Sigmoid colon (tissue), 7 donors: ENCODE measurements around the gene SULT1C4. TPM values are rescaled to one million over a fixed set of nuclear protein-coding genes. Genes with fewer than 3 reads are reported as not detected.

Experiments used
- DNase-seq: peaks from one replicate; pipeline ENCODE4 v3.0.0-alpha.2; 2019
- H3K27ac ChIP-seq, 4 donors: fragments of 200-600 bp; sonication (generic); one replicate each; pipeline ENCODE4 v1.5.1; 2016 to 2019; ENCODE audit warnings: mild to moderate bottlenecking in 1 of 4
- H3K27me3 ChIP-seq, 3 donors: fragments of 200-600 bp; sonication (generic); one replicate each; pipeline ENCODE4 v1.5.1; 2019; ENCODE audit warnings: mild to moderate bottlenecking in 1 of 3
- H3K36me3 ChIP-seq, 4 donors: fragments of 200-600 bp; sonication (generic); one replicate each; pipeline ENCODE4 v1.5.1; 2016 to 2019
- H3K4me1 ChIP-seq, 4 donors: fragments of 200-600 bp; sonication (generic); one replicate each; pipeline ENCODE4 v1.5.1; 2017 to 2019
- H3K4me3 ChIP-seq, 4 donors: fragments of 200-600 bp; sonication (generic); one replicate each; pipeline ENCODE4 v1.5.1; 2017 to 2019; ENCODE audit warnings: mild to moderate bottlenecking in 2 of 4, moderate library complexity in 1 of 4
- H3K9me3 ChIP-seq, 4 donors: fragments of 200-600 bp in 3 of 4; sonication (generic) in 3 of 4; one replicate each; pipeline versions ENCODE4 v1.5.1 to v1.6.1; 2013 to 2019
- EP300 ChIP-seq, 4 donors: sonication (generic); formaldehyde crosslinking; IDR thresholded peaks; one replicate each; pipeline ENCODE4 v1.6.1; 2017; ENCODE audit warnings: antibody characterized with exemption in 4 of 4
- POLR2A ChIP-seq, 2 donors: fragments of 450-650 bp; IDR thresholded peaks; one replicate each; pipeline ENCODE4 v1.6.1; 2016; ENCODE audit warnings: antibody characterized with exemption in 2 of 2, mild to moderate bottlenecking in 2 of 2, moderate library complexity in 2 of 2
- POLR2AphosphoS5 ChIP-seq, 4 donors: sonication (generic); formaldehyde crosslinking; IDR thresholded peaks; one replicate each; pipeline ENCODE4 v1.6.1; 2017; ENCODE audit warnings: antibody characterized with exemption in 4 of 4
- WGBS, 2 donors: extraction: QIAGEN DNeasy Blood & Tissue Kit; methylation state at CpG; one replicate each; pipeline ENCODE4 v1.1.7; 2013; 5-methylcytosine and 5-hydroxymethylcytosine counted together
- intact Hi-C: fragments of 100-400 bp; cut with DNase I; formaldehyde crosslinking; loops from one replicate; pipeline ENCODE4 v1.15.1; 2023
- polyA plus RNA-seq, 3 donors: library from polyadenylated mRNA; stranded (reverse); fragments of 200-250 nt; gene quantifications; one replicate each; pipeline ENCODE4 v1.2.3, GENCODE V29; 2013
- total RNA-seq, 4 donors: library from RNA; depleted of rRNA; stranded (reverse); fragments of >200 nt; gene quantifications; one replicate each; pipeline ENCODE4 v1.1.0, GENCODE V29; 2016
- TF ChIP-seq, protein P1 (sequence below), 4 experiments: fragments of 450-650 bp in 3 of 4; fragments of 200-600 bp in 1 of 4; IDR thresholded peaks; one replicate each; pipeline ENCODE4 v1.5.1; 2016 to 2019; ENCODE audit warnings: antibody characterized with exemption in 4 of 4, mild to moderate bottlenecking in 3 of 4, moderate library complexity in 2 of 4
- donor health status: healthy with polysubstance abuse.
- donor health status: Bipolar disorder and iron deficiency.
- donor health status: healthy.

Gene SULT1C4
- total and polyA plus RNA-seq, 7 donors: 0.60 to 7.2 (median 3.1) TPM; not detected in 1

DNA sequence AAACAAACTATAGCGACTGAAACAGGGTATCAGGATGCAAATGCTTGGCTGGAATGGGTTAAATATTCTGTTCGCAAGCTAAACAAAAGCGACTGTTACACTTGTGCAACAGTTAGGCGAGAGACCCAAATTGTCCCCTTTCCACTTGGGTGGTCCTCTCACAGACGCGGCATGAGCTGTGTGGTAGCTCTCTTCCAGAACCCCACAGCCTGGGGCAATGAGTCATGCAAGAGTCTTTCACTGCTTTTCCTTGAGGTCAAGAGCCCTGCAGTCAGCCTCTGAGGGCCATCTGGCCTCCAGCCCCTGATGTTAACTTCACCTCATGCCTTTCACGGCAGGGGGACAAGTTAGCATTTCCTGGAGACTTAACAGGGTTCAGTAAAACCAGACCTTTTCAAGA lies 25.7 kb downstream of the SULT1C4 start:
- H3K27me3 ChIP-seq: no peaks in the 10 kb centered on the region
- H3K36me3 ChIP-seq: no peaks in the 10 kb centered on the region
- DNase-seq: no peak
- 61 to 81% methylated on average over 7 of the region's 7 CpGs for WGBS, 2 donors
- H3K9me3 ChIP-seq: peaks cover 5 to 18% (median 12%) of the 10 kb centered on the region in 4 donors
- no peak for TF ChIP-seq POLR2A (IDR thresholded peaks at IDR 0.05)
- no peaks in the 10 kb centered on the region for H3K4me1 ChIP-seq
- H3K27ac ChIP-seq: no peak overlapping the region
- no peak overlapping the region for H3K4me3 ChIP-seq
- intact Hi-C loops: no loop called here

DNA sequence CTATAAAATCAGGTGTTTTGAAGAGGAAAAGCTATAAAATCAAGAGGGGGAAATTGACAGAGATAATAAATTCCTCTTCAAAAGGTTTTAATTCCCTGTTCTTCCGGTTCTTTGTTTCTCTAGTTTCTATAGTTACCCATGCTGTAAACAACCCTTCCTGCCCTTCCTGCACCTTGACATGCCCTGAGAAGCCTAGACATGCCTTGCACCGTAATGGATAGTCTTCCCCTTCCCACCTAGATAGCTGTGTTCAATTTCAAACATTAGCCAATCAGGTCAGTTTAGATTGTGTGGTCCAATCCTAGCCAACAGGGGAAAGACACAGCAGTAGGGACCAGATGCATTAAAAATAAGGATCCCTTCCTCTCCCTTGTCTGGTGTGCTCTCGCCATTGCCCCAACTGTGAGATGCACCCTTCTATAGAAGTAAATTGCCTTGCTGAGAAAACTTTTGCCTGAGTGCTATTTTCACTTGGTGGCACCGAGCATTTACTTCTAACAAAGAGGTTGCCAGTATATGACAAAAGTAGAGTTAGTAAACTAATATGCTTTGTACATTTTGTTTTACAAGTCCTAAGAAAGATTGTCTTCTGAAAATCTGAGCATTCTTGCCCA lies 27.1 kb downstream of the SULT1C4 start:
- intact Hi-C loops: no loop called here
- WGBS, 2 donors: 63 to 81% methylated on average over 4 of the region's 4 CpGs

DNA sequence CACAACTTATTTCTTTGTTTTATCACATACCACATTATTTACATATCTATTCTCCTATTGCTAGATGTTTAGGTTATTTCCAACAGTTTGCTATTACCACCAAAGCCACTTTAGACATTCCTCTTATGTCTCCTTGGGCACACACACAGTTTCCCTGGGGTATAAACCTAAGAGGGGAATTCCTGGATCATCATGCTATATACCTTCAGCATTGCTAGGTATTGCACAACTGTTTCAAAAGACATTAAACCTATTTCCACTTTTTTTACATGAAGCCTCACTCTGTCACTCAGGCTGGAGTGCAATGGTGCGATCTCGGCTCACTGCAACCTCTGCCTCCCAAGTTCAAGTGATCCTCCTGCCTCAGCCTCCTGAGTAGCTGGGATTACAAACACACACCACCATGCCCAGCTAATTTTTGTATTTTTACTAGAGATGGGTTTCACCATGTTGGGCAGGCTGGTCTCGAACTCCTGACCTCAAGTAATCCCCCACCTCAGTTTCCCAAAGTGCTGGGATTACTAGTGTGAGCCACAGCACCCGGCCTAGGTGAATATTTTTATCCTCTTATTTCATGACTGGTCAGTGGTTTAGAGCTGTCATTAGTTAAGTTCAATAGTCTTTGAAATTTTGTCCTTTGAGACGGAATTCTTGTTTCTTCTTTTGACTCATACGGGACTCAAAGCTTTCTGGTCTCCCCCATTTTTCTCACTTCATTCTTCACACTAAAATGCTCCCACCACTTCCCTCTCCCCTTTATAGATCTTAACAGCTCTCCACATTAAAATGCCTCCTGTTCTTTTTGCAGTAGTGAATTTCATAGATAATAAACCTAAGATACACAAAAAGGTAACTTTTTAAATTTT lies 30.3 kb downstream of the SULT1C4 start:
- no peak for DNase-seq
- Histone ChIP-seq H3K9me3 (peaks cover 0 to 7% (median 3%) of the 10 kb centered on the region in 4 donors), H3K4me3 (no peak overlapping the region), H3K4me1 (no peaks in the 10 kb centered on the region), H3K36me3 (no peaks in the 10 kb centered on the region), H3K27me3 (no peaks in the 10 kb centered on the region), H3K27ac (no peak overlapping the region)
- intact Hi-C loops: no loop called here
- TF ChIP-seq POLR2A (IDR thresholded peaks at IDR 0.05) (no peak), POLR2AphosphoS5 (IDR thresholded peaks at IDR 0.05) (no peak), EP300 (IDR thresholded peaks at IDR 0.05) (no peak)
- TF ChIP-seq, protein P1, sequence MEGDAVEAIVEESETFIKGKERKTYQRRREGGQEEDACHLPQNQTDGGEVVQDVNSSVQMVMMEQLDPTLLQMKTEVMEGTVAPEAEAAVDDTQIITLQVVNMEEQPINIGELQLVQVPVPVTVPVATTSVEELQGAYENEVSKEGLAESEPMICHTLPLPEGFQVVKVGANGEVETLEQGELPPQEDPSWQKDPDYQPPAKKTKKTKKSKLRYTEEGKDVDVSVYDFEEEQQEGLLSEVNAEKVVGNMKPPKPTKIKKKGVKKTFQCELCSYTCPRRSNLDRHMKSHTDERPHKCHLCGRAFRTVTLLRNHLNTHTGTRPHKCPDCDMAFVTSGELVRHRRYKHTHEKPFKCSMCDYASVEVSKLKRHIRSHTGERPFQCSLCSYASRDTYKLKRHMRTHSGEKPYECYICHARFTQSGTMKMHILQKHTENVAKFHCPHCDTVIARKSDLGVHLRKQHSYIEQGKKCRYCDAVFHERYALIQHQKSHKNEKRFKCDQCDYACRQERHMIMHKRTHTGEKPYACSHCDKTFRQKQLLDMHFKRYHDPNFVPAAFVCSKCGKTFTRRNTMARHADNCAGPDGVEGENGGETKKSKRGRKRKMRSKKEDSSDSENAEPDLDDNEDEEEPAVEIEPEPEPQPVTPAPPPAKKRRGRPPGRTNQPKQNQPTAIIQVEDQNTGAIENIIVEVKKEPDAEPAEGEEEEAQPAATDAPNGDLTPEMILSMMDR (IDR thresholded peaks at IDR 0.05): no peak
- 88 to 90% methylated on average over 6 of the region's 6 CpGs for WGBS, 2 donors

More for the DNA sequence above, 27.1 kb downstream of the SULT1C4 start:
- no peak for DNase-seq
- Histone ChIP-seq H3K27me3 (no peaks in the 10 kb centered on the region), H3K36me3 (no peaks in the 10 kb centered on the region), H3K4me1 (no peaks in the 10 kb centered on the region), H3K27ac (no peak overlapping the region), H3K9me3 (peaks cover 0 to 8% (median 4%) of the 10 kb centered on the region in 4 donors), H3K4me3 (no peak overlapping the region)
- no peak for TF ChIP-seq EP300 (IDR thresholded peaks at IDR 0.05)
- TF ChIP-seq, protein P1 (IDR thresholded peaks at IDR 0.05): no peak
- no peak for TF ChIP-seq POLR2A (IDR thresholded peaks at IDR 0.05)
- no peak for TF ChIP-seq POLR2AphosphoS5 (IDR thresholded peaks at IDR 0.05)

DNA sequence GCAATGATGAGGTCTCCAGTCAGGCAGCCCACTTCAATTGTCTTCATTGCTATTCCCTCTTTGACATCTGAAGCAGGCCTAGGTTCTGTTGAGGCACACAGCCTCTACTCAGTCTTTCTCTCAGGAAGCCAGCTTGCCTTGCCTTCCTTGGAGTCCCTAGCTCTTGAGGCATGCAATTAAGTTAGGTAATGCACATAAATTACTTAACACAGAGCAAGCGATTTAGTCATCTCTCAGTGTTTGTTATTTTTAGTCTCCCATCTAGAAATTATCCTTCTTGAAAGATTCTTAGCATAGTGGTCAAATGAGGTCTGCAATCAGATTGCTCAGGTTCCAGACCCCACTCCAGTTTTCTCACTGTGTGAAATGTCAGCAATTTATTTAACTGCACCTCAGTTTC lies 32.0 kb downstream of the SULT1C4 start:
- intact Hi-C loops: no loop called here
- H3K9me3 ChIP-seq: peaks cover 0 to 7% (median 2%) of the 10 kb centered on the region in 4 donors
- no peaks in the 10 kb centered on the region for H3K27me3 ChIP-seq
- WGBS, 2 donors: 85% methylated on average over 1 of the region's 1 CpG
- H3K36me3 ChIP-seq: no peaks in the 10 kb centered on the region
- TF ChIP-seq, protein P1 (IDR thresholded peaks at IDR 0.05): no peak
- TF ChIP-seq POLR2A (IDR thresholded peaks at IDR 0.05): no peak
- no peak for TF ChIP-seq EP300 (IDR thresholded peaks at IDR 0.05)
- TF ChIP-seq POLR2AphosphoS5 (IDR thresholded peaks at IDR 0.05): no peak
- DNase-seq: no peak
- no peaks in the 10 kb centered on the region for H3K4me1 ChIP-seq
- H3K4me3 ChIP-seq: no peak overlapping the region
- H3K27ac ChIP-seq: no peak overlapping the region

DNA sequence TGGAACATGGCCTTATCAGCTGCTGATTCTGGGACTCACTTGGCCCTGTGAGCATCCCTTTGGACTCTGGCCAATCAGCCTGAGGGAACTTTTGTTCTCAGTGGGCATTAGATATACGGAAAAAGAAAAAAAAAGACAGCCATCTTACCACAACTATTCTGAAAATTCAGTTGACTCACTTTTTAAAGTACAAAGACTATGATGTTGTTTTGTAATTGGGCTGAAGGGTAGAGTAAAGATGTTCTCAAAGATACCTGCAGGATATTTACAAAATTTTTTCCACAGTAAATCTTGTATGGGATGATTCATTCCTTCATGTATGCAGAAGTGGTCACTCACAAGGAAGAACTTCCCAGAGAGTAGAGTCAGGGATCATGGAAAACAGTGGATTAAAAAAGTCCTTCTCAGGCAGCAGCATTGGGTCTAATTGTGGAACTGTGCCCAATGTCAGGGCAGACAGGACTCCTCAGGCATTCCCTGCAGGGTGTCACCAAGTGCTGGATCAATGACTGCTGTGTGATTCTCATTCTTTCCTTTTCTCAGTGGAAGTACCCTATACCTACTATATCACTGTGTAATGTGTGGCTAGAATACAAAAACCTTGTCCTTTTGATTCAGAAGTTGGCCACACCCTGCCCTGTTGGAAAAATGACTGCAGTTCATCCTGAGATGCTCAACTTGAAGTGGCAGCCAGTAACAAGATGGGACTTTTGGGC lies 35.4 kb downstream of the SULT1C4 start:
- Histone ChIP-seq H3K4me3 (no peak overlapping the region), H3K9me3 (no peaks in the 10 kb centered on the region), H3K27ac (no peak overlapping the region), H3K4me1 (no peaks in the 10 kb centered on the region), H3K27me3 (no peaks in the 10 kb centered on the region), H3K36me3 (no peaks in the 10 kb centered on the region)
- intact Hi-C loops: no loop called here
- no peak for TF ChIP-seq POLR2A (IDR thresholded peaks at IDR 0.05)
- TF ChIP-seq, protein P1 (IDR thresholded peaks at IDR 0.05): no peak
- no peak for TF ChIP-seq EP300 (IDR thresholded peaks at IDR 0.05)
- TF ChIP-seq POLR2AphosphoS5 (IDR thresholded peaks at IDR 0.05): no peak
- WGBS, 2 donors: 73 to 88% methylated on average over 1 of the region's 1 CpG
- no peak for DNase-seq
